GM12891 (cell line): ENCODE measurements around the gene RNASEH2A.

Experiments
- DNase-seq: peaks from one replicate; pipeline ENCODE4 v3.0.0; 2011; ENCODE audit warnings: low spot score; ENCODE audit not compliant: insufficient read length
- FAIRE-seq: peaks from 2 replicates; lab custom pipeline; 2011; peaks lifted over from hg19 to GRCh38; lab: Jason Lieb, UNC
- PAX5 ChIP-seq: IDR thresholded peaks from 2 replicates; pipeline ENCODE4 v1.6.1; 2011; ENCODE audit warnings: low read length, moderate library complexity, mild to moderate bottlenecking; ENCODE audit not compliant: insufficient read depth, severe bottlenecking
- POLR2A ChIP-seq: IDR thresholded peaks from 2 replicates; pipeline ENCODE4 v1.6.1; 2011; ENCODE audit warnings: low read depth, low read length, control low read depth
- POLR2AphosphoS5 ChIP-seq: IDR thresholded peaks from 2 replicates; pipeline ENCODE4 v1.6.1; 2011; ENCODE audit warnings: low read depth, low read length, control low read depth
- POU2F2 ChIP-seq: IDR thresholded peaks from 2 replicates; pipeline ENCODE4 v1.6.1; 2011; ENCODE audit warnings: low read depth, mild to moderate bottlenecking, control low read depth, low read length, moderate library complexity
- SPI1 ChIP-seq: IDR thresholded peaks from 2 replicates; pipeline ENCODE4 v1.6.1; 2011; ENCODE audit warnings: low read depth, low read length, control low read depth
- TAF1 ChIP-seq: IDR thresholded peaks from 2 replicates; pipeline ENCODE4 v1.6.1; 2011; ENCODE audit warnings: low read depth, low read length, control low read depth

Gene RNASEH2A

DNA sequence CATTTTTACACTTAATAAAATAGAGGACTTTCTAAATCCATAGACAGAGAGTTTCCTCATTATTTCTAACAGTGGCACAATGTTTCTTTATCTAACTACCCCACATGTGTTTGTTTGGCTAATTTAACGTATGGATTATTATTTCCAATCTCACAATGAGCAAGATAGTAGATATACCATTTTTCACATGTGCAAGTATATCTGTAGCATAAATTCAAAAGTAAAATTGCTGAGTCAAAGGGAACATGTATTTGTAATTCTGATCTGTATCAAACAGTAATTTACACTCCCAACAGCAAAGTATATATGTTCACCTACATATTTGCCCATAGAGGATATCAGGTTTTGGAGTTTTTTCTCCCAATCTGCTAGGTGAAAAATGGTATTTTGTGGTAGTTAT is 50.3 kb downstream of the RNASEH2A start:
- no peak for TF ChIP-seq POU2F2
- no peak for TF ChIP-seq SPI1
- no peak for TF ChIP-seq POLR2AphosphoS5
- TF ChIP-seq PAX5, result no peak
- no peak for TF ChIP-seq TAF1
- no peak for TF ChIP-seq POLR2A

DNA sequence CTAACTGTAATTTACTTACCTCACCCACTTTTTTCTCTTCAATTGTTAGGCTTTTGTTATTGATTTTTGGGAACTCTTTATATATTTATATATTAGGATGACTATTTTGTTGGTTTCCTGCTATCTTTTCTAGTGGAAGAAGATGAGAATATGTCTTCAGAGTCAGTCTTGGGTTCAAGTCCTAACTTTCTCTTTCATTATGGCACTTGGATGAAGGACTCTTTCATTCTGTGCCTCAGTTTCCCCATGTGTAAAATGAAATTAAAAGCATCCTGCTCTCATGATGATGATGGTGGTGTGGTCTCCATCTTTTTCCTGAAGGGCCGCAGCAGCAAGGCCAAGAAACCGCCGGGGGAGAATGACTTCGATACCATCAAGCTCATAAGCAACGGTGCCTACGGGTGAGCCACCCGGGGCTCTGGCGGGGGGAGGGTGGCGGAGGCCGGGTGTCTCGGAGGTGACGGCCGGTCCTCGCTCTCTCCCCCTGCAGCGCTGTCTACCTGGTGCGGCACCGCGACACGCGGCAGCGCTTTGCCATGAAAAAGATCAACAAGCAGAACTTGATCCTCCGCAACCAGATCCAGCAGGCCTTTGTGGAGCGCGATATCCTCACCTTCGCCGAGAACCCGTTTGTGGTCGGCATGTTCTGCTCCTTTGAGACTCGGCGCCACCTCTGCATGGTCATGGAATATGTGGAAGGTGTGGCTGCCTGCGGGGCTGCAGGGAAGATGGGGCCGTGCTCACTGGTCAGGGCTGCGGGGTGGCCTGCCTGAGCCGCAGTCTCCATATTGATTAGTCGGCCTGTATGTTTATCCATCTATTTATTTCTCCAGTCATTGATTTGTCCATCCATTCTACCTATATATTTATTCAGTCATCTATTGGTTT is 51.9 kb downstream of the RNASEH2A start:
- FAIRE-seq (no peak), DNase-seq (no peak)
- TF ChIP-seq SPI1, result no peak
- no peak for TF ChIP-seq POLR2A
- no peak for TF ChIP-seq PAX5
- no peak for TF ChIP-seq POU2F2
- no peak for TF ChIP-seq POLR2AphosphoS5
- TF ChIP-seq TAF1, result no peak

More for the DNA sequence above, 50.3 kb downstream of the RNASEH2A start:
- DNase-seq (no peak), FAIRE-seq (no peak)

DNA sequence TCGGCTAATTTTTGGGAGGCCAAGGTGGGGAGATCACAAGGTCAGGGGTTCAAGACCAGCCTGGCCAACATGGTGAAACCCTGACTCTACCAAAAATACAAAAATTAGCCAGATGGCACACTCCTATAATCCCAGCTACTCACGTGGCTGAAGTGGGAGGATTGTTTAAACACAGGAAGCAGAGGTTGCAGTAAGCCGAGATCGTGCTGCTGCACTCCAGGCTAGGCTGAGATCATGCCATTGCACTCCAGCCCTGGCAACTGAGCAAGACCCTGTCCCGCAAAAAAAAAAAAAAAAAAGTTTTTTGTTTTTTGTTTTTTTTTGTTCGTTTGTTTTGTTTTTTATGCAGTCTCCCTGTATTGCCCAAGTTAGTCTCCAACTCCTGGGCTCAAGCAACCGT is 53.2 kb downstream of the RNASEH2A start:
- FAIRE-seq, result no peak
- DNase-seq, result no peak
- TF ChIP-seq POLR2A (no peak), SPI1 (no peak), POLR2AphosphoS5 (no peak), TAF1 (no peak), PAX5 (no peak)
